ENCODE results near the gene UBE3C.
"Not testable (repeated sequence)": the region's sequence is repeated elsewhere in the genome, so short reads cannot be mapped to it uniquely, and the experiment has no call there.

Gene UBE3C

DNA sequence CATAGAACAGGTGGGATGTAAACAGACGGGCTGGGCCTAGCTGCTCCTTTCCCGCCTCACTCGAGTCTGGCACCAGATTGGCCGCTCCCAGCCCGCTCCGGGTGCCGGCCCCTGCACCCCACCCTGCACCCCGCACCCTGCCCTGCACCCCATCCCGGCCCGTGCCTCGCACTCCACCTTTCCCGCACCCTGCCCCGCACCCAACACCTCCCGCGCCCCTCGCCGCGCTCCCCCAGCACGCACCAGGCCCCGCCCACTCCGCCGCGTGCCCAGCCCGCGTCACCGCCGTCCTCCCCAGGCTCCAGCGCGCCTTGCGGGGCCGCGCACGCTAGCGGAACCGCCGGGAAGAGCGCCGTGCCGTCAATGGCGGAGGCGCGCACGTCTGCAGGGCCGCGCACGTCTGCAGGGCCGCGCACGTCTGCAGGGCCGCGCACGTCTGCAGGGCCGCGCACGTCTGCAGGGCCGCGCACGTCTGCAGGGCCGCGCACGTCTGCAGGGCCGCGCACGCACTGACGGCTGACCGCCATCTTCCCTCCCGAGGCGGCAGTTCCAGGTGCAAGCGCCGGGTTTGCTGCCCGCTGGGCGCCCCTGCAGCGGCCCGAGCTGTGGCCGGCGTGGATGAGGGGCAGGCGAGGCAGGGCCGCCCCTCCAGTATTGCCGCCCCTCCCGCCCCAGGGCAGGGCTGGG is at the start of gene UBE3C:
Gene UBE3C (plus strand): TSS at position 503 of the 687 bp plus-strand sequence. CDS start 347 bp downstream, outside the sequence.
- FAIRE-seq = no peak

DNA sequence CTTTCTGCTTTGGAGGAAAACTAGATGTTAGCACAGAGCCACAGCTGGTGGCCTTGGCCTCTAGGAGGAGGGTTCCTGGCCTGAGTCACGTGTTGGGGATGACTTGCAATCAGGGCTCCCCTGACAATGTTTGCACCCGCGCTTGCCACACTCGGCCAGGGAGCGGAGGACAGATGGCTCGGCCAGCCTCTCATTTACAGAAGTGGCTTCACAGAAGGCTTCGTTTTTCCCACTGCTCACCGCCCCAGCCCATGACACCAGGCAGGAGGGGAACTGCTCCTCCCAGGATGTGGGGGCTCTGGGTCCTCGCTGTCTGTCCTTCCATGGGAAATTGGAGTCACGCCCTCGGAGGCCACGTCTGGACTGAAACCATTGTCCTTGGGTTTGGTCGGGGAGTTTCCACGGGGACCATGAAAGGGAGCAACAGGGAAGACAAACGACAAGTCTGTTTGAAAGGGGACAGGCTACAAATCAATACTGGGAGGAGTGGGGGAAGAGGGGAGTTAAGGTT is 49.6 kb upstream of the UBE3C start:
- no peak for FAIRE-seq

DNA sequence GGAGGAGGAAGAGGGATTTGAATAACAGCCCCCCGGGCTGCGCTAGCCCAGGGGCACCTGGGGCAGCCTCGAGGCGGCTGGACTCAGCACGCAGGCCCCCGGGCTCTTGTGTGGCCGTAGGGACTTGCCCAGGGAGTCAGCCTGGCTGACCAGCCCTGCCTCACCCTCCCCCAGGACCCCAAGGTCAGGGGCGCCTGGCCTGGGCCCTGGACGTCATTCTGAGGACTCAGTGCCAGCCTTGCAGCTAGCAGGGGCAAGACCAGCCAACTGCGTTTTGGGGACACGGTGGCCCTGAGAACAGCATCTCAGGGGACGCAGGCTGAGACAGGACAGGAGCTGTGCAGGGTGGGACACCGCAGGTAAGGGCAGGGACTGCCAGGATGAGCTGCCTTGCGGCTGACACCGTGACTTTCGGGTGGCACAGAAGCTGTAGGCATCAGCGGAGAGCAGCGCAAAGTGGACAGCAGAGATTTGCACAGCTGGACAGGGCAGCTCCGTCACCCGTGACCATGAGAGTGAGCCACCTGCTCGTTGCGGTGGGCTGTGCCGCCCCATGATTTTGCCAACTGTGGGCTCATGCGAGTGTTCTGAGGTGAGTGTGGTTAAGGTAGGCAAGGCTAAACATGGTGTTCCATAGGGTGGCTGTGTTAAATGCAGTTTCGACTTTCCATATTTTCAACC is 48.1 kb upstream of the UBE3C start:
- FAIRE-seq = no peak

DNA sequence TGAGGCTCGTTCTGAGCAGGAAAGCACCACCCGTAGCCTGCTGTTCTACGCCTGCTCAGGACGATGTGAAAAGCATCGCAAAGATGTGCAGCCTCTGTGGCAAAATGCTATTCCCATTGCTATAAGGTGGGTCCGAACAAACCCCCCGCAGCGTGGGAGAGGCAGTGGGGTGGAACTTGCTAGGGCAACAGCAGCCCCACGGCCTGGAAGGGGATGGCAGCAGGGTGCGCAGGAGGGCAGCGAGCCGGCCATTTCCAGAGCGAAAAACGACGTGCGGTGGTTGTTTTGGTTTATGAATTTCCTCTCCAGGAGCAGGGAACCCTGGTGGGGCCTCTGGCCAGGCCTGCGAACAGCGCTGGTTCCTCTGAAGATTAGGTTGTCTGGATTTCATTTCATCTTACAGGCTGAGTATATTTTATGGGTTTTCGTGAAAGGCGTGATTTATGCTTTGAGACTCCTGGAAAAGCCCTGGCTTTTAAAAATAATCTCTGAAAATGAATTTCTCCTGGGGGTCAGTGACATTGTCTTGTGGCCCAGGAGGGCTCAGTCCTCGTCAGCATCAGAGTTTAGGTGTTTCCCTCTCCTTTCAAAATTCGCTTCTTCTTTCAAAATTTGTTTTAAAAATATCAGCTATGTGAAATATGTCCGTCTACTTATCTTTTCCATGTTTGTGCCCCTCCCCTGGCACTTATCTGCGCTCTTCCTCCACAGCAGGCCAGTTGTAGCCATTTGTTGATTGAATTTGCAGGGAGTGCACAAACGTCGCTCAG is 42.3 kb upstream of the UBE3C start:
- no peak for FAIRE-seq

DNA sequence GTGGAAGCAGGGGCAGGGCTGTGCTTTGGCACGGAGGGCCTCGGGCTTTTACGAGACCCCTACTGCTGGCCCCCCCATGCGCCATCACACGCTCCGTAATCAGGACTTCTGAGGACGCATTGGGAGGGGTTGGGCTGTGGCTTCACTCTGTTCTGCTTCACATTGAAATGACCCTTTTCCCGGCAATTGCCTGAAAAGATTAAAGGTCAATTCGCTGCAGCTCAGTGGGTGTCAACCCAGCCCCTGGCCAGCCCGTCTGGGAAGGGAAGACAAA is 41.7 kb upstream of the UBE3C start:
- FAIRE-seq = no peak

DNA sequence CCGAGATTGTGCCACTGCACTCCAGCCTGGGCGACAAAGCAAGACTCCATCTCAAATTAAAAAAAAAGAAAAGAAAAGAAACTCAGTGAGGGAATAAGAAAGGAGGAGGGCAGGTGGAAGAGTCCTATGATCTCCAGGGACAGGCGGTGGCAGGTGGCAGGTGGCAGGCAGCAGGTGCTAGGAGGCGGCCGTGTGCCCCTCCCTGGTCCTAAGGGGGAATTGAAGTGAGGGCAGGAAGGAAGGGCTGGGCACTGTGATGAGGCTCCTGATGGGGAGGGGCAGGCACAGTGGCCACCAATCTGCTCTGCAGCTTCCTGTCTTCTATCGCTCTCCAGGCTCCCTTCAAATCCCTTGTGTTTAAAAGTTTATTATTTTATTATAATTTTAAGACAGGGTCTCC is 41.2 kb upstream of the UBE3C start:
- FAIRE-seq = no peak

DNA sequence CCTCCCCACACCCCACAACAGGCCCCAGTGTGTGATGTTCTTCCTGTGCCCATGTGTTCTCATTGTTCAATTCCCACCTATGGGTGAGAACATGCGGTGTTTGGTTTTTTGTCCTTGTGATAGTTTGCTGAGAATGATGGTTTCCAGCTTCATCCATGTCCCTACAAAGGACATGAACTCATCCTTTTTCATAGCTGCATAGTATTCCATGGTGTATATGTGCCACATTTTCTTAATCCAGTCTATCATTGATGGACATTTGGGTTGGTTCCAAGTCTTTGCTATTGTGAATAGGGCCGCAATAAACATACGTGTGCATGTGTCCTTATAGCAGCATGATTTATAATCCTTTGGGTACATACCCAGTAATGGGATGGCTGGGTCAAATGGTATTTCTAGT is 38.7 kb upstream of the UBE3C start:
- FAIRE-seq = not testable (repeated sequence)

DNA sequence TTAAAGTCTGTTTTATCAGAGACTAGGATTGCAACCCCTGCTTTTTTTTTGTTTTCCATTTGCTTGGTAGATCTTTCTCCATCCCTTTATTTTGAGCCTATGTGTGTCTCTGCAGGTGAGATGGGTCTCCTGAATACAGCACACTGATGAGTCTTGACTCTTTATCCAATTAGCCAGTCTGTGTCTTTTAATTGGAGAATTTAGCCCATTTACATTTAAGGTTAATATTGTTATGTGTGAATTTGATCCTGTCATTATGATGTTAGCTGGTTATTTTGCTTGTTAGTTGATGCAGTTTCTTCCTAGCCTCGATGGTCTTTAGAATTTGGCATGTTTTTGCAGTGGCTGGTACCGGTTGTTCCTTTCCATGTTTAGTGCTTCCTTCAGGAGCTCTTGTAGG is 35.1 kb upstream of the UBE3C start:
- not testable (repeated sequence) for FAIRE-seq

DNA sequence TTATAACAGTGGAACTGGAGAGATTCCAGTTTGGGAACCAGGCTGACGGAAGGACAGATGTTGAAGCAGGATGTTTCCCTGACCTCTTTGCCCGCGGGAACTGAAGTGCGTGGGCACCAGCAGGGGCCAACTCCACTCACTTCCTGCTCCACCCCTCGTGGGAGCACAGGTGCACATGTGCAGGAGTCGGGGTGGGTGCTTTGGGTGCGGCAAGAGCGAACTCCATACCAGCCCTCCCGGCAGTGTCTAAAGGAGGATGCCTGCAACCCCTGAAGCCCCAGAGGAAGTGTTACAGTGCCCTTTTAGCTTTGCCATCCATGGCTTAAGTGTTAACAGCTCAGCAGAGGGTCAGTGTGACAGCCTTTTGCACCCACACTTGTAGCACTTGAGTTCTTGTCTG is 27.4 kb upstream of the UBE3C start:
- no peak for FAIRE-seq

DNA sequence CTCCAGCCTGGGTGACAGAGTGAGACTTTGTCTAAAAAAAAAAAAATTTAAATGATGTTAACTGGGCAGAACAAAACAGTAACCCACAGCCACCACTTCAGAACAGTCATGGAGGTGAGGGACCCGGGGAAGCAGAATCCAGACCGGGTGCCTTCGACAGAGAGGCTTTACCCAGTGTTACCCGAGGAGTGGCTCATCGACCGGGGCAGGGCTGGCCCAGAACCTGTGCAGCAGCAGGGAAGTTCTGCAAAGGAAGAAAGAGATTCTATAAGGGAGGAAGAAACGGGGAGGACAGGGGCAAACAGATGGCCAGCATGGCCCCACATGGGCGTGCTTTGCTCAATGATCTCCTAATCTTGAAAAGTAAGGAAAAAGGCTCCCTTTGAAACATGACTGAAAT is 26.0 kb upstream of the UBE3C start:
- FAIRE-seq = no peak

DNA sequence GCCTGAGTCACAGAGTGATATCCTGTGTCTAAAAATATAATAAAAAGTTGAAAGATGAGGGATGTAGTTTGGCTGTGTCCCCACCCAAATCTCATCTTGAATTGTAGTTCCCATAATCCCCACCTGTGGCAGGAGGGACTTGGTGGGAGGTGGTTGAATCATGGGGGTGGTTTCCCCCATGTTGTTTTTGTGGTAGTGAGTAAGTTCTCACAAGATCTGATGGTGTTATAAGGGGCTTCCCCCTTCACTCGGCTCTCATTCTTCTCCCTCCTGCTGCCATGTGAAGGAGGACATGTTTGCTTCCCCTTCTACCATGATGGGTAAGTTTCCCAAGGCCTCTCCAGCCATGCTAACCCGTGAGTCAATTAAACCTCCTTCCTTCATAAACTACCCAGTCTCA is 25.1 kb upstream of the UBE3C start:
- FAIRE-seq = no peak

DNA sequence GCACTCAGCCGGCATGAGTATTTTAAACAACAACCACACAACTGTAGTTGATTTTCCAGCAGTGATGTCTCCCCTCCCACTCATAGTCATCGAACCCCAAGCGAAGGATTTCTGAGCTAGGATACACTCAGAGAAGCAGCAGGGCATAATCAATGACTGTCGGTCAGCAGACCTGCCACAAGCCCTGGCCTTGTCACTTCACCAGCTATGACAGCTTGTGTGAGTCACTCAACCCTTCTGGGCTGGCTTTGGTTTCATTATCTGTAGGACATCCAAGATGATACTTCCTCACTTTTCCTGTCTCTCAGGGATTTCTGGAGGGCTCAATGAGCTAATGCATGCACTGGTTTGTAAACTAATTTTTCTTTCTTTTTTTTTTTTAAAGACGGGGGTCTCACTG is 22.0 kb upstream of the UBE3C start:
- no peak for FAIRE-seq

DNA sequence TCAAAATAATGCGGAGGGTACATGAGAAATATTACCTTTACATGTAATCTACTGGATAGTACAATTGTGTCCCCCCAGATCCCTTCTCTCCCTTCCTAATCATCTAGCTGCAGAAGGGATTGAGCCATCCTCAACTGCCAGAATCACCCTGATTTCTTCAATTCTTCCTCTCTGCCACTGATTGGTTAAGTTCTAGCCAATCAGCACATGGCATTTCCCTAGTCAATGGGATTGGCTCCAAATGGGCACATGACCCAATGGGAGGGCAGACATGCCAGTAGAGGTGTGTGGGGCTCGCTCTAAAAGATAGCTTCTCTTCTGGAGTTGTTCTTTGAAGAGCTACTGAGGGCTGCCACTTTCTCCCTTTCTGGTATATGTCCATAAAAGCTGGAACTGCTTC is 20.9 kb upstream of the UBE3C start:
- FAIRE-seq = no peak

DNA sequence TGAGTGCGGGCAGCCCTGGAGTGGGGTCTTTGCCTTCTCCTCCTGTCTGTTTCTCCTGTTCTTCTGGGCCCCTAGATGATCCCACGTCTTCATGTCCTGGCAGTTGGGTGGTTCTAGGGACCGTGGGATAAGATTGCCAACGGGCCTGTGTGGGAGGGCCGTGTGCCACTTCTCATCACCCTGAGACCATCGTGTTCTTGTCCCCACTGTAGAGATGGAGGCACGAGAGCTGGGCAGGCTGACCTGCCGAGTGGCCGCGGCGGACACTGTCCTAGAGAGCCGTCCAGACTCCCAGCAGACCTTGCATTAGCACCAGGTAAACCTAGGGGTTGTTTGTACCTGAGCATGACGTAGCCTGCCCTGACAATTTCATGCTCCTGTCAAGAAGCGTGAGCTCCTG is 18.5 kb upstream of the UBE3C start:
- no peak for FAIRE-seq

DNA sequence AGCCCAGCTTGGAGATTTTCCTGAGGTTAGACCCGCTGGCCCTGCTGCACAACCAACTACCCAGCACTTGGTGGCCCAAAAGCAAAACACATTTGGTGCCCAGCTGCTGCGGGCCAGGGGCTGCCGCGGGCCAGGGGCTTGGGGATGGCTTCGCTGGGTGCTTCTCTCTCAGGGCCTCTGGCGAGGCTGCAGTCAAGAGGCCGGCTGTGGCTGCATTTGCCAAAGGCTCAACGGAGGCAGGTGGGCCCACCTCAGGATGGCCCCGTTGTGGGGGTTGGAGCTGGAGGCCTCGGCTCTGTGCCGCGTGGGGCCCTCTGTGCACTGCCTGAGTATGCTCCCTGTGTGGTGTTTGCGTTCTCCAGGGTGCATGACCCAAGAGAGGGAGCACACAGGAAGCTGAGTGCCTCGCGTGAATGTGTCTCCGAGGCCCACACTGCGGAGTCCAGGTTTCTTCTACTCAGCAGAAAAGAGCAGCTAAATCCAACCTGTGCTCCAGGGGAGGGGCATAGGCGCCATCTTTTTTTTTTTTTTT is 17.5 kb upstream of the UBE3C start:
- no peak for FAIRE-seq

DNA sequence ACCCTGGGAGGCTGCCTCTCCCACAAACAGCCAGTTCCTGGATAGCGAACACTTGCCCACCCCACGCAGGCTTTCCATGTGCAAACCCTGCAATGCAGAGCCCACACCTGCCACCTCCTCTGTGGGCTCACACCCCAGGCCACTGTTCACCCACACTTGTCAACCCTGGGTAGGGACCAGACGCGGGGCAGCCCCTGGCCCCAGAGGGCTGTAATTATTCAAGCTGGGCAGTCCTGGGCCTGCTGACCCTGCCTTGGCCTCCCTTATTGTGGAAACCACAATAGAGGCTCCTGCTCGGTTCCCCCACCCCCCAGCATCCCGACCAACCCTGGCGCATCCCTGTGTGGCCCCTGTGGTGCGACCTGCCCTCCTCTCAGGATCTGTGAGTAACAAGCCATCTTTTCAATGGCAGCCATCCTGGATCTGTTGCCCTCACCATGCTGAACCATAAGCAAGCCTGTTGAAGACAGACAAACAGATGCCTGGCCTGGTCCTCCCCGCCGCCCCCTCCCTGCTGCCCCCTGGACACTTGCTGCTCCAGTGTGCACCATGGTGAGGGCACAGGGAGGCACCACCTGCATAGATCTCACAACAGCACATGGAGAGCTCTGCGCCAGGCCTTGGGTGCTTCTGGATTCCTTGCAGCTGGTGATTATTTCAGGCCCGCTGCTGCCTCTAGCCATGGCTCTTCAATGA is 15.8 kb upstream of the UBE3C start:
- FAIRE-seq = no peak

DNA sequence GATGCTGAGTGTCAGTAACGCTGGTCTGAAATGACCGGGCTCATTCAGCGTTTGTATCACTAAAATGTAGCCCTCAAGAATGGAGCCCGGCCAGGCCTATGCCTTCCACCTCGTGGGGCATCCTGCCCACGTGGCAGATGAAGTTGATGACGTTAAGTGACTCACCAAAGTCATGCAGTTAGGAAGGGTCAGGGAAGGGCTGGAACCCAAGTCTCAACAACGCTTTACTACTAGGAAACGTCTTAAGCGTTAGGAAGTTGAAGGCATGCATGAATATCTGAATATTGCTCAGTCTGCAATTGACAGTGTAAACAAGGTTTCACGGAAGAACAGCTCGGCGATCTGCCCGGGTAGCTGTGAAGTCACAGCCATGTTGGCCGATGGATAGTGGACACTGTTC is 14.0 kb upstream of the UBE3C start:
- FAIRE-seq = no peak

DNA sequence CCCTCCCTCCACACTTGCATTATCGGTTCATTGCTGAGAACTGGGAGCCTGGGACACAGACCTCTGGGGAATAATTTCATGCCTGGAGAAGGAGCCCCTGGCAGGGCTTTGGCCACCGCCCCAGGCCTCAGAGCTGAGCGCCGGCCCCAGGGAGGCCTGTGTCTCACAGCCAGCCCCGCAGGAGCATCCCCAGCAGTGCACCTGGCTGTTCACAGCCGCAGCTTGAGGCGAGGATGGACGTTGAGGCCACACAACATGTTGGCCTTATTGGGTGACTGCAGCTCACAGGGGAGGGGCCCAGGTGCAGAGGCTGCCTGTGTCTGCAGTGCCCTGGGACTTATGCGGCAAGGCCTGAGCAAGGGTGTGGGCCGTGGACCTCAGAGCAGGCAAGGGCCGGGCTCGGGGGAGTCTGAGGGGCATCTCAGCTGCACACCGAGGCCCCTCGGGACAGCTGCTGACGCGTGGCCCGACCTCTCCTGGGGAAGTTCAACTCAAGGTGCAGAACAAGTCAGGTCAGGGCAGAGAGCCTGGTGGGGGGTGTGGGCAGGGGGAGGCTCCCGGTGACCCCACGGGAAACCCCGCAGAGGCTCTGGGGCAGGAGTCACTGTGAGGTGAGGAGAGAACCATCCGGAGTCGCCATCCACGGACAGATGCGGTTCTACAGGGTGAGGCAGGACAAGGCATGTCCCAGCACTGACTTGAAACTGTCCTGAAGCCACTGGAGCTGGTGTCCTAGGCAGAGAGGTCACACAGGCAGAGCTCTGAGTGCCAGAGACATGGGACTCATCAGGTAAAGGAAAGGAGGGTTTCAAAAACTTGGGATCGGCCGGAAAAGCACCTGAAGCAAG is 13.1 kb upstream of the UBE3C start:
- FAIRE-seq = no peak

DNA sequence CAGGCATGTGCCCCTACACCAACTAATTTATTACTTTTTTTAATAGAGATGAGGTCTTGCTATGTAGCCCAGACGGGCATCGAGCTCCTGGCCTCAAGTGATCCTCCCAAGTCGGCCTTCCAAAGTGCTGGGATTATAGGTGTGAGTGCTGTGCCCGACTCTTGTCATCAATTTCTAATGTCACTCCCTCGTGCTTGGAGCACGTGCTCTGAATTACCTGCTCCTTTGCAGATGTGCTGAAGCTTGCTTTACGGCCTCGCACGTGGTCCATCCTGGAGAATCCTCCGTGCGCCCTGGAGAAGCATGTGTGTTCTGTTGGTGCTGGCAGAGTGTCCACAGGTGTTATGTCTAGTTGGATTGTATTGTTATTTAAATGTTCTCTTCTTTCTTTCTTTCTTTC is 11.8 kb upstream of the UBE3C start:
- no peak for FAIRE-seq

DNA sequence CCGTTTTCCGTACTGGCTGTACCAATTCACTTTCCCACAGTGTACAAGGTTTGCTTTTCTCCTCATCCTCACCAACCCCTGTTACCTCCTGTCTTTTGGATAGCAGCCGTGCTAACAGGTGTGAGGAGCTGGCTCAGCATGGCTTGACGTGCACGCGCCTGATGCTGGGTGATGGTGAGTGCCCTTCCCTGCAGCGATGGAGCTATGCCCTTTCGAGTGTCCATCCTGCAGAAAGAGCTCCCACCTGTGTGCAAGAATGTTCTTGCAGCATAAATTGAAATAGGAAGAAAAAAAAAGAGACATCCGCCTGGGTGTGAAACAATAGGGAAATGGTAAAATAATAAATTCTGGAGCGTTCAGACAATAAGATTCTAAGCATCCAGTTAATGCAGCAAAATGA is 9.5 kb upstream of the UBE3C start:
- no peak for FAIRE-seq

DNA sequence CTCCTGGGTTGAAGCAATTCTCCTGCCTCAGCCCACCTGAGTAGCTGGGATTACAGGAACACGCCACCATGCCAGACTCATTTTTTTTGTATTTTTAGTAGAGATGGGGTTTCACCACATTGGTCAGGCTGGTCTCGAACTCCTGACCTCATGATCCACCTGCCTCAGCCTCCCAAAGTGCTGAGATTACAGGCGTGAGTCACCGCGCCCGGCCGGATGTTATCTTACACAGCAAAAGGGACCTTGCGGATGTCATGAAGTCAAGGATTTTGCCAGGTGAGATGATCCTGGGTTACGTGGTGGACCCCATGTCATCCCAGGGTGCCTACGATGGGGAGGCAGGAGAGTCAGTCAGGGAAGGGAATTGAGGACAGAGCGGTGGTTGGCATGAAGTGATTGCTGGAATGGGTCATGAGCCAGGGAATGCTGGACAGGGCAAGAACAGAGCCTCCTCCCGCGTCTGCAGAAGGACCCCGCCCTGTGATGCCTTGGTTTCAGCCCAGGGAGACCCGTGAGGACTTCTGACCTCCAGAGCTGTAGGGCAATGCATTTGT is 8.7 kb upstream of the UBE3C start:
- no peak for FAIRE-seq

DNA sequence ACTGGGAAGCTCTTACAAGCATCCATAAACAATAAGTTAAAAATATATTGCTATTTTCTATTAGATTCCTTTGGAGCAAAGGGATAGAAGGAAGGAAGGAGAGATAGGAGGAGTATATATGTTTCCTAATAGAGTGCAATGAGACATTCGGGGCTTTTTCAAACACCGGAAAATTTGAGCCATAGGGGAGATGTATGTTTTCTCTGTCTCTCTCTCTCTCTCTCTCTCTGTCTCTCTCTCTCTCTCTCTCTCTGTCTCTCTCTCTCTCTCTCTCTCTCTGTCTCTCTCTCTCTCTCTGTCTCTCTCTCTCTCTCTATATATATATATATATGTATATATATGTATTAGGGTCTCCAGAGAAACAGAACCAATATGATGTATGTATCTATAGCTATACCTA is 7.9 kb upstream of the UBE3C start:
- FAIRE-seq = not testable (repeated sequence)
